Testis (tissue), 2 donors: Measurements from ENCODE around the gene ADCY6.

Experiments
- CTCF ChIP-seq, 3 experiments: fragments of 450-650 bp in 2 of 3; fragments of 200-600 bp in 1 of 3; sonication (generic) in 1 of 3; IDR thresholded peaks; one replicate each; pipeline ENCODE4 v1.5.1; 2016 to 2019; ENCODE audit warnings: antibody characterized with exemption in 3 of 3, mild to moderate bottlenecking in 2 of 3, moderate library complexity in 1 of 3
- POLR2A ChIP-seq: fragments of 450-650 bp; IDR thresholded peaks from one replicate; pipeline ENCODE4 v1.6.1; 2017; ENCODE audit warnings: antibody characterized with exemption, mild to moderate bottlenecking, moderate library complexity

GRCh38 chr12:48783432-48783831 is 5.5 kb downstream of the ADCY6 start:
- no peak for TF ChIP-seq CTCF (IDR thresholded peaks at IDR 0.05)
- TF ChIP-seq POLR2A: no peak
